Upper lobe of right lung (tissue), 1 donor: ENCODE data around the gene KIF6. TPM values are rescaled to one million over a fixed set of nuclear protein-coding genes. Genes with fewer than 3 reads are reported as not detected.

ENCODE experiments used
- ATAC-seq: fragments of 200-7000 bp; cut with Tn5 transposase; one replicate; pipeline ENCODE4 v1.9.1; 2020; ENCODE audit warnings: mild to moderate bottlenecking, moderate library complexity
- DNase-seq: peaks from one replicate; pipeline ENCODE4 v3.0.0-alpha.2; 2020
- H3K27ac ChIP-seq: fragments of 200-600 bp; one replicate; pipeline ENCODE4 v1.8.0; 2022
- H3K27me3 ChIP-seq: fragments of 200-600 bp; one replicate; pipeline ENCODE4 v1.8.0; 2022; ENCODE audit warnings: mild to moderate bottlenecking
- H3K36me3 ChIP-seq: fragments of 200-600 bp; one replicate; pipeline ENCODE4 v1.8.0; 2022
- H3K4me1 ChIP-seq: fragments of 200-600 bp; one replicate; pipeline ENCODE4 v1.8.0; 2022
- H3K4me3 ChIP-seq: fragments of 200-600 bp; one replicate; pipeline ENCODE4 v1.8.0; 2022; ENCODE audit warnings: mild to moderate bottlenecking
- H3K9me3 ChIP-seq: fragments of 200-600 bp; one replicate; pipeline ENCODE4 v1.8.0; 2022
- intact Hi-C: fragments of 100-400 bp; cut with DNase I; formaldehyde crosslinking; loops from one replicate; pipeline ENCODE4 v1.11.0; 2022
- total RNA-seq: library from RNA; stranded (reverse); fragmentation: NEBNext Ultra II Directional; extraction: Animal tissue kit (Norgen Biotek cat#: 25700); gene quantifications from one replicate; pipeline ENCODE4 v1.2.1, GENCODE V29; 2021
- TF ChIP-seq, protein P1 (sequence below): fragments of 200-600 bp; IDR thresholded peaks from one replicate; pipeline ENCODE4 v1.8.0; 2022; ENCODE audit warnings: antibody characterized with exemption
- donor health status: DM: no; HTN: yes; CAD: no; lungs with severe emphysema.

The KIF6 gene
- total RNA-seq, 1 donor from 2014 or later, result 0.49 TPM

DNA sequence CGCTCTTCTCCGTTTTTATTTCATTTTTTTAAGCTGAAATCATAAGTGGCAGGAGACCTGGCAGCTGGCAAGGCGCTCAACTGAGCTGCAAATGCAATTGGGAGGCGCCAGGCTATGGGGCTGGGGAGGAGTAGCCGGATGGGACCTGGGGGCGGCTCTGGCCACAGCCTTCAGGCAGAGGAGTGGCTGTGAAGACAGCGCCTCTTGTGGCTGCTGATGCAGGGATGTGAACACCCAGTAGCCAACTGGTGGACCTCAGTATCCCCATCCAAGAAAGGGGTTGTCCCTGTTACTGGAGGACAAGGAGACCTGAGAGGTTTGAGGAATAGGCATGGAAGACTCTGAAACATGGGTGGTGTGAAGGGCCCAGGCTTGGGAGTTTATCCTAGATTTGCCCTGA is 423.6 kb downstream of the KIF6 start:
- H3K4me3 ChIP-seq, result no peak overlapping the region
- H3K4me1 ChIP-seq, result peaks cover 10% of the 10 kb centered on the region
- TF ChIP-seq, protein P1, sequence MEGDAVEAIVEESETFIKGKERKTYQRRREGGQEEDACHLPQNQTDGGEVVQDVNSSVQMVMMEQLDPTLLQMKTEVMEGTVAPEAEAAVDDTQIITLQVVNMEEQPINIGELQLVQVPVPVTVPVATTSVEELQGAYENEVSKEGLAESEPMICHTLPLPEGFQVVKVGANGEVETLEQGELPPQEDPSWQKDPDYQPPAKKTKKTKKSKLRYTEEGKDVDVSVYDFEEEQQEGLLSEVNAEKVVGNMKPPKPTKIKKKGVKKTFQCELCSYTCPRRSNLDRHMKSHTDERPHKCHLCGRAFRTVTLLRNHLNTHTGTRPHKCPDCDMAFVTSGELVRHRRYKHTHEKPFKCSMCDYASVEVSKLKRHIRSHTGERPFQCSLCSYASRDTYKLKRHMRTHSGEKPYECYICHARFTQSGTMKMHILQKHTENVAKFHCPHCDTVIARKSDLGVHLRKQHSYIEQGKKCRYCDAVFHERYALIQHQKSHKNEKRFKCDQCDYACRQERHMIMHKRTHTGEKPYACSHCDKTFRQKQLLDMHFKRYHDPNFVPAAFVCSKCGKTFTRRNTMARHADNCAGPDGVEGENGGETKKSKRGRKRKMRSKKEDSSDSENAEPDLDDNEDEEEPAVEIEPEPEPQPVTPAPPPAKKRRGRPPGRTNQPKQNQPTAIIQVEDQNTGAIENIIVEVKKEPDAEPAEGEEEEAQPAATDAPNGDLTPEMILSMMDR, result no peak
- intact Hi-C loops, result loop anchor here (5.0 kb wide), 1 partner anchor 134 kb away; no protein-coding TSS in a partner anchor
- no peaks in the 10 kb centered on the region for H3K27me3 ChIP-seq
- H3K27ac ChIP-seq, result no peak overlapping the region
- H3K36me3 ChIP-seq, result no peaks in the 10 kb centered on the region
- H3K9me3 ChIP-seq, result no peaks in the 10 kb centered on the region
- no peak for ATAC-seq
- DNase-seq, result no peak

DNA sequence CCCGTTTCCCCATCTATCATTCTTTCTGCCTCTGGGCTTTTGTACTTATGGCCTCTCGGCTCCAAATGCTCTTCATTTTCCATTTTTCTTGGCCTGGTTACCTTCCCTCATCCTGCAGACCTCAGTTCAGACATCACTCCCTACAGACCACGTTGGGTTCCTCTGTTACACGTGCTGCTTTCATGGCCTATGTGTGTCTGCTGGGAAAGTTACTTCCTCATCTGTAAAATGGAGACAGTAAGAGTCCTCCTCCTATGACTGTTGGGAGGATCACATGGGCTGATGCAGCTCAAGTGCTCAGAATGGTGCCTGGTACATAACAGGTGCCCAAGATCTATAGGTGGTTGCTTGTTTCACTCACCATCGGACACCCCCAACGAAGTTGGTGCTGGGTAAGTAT is 424.5 kb downstream of the KIF6 start:
- H3K27ac ChIP-seq, result no peak overlapping the region
- DNase-seq, result no peak
- no peak overlapping the region for H3K4me3 ChIP-seq
- intact Hi-C loops, result loop anchor here (5.0 kb wide), 1 partner anchor 133 kb away; no protein-coding TSS in a partner anchor
- H3K36me3 ChIP-seq, result no peaks in the 10 kb centered on the region
- H3K9me3 ChIP-seq, result no peaks in the 10 kb centered on the region
- peaks cover 10% of the 10 kb centered on the region for H3K4me1 ChIP-seq
- TF ChIP-seq, protein P1, result no peak
- H3K27me3 ChIP-seq, result no peaks in the 10 kb centered on the region
- no peak for ATAC-seq

DNA sequence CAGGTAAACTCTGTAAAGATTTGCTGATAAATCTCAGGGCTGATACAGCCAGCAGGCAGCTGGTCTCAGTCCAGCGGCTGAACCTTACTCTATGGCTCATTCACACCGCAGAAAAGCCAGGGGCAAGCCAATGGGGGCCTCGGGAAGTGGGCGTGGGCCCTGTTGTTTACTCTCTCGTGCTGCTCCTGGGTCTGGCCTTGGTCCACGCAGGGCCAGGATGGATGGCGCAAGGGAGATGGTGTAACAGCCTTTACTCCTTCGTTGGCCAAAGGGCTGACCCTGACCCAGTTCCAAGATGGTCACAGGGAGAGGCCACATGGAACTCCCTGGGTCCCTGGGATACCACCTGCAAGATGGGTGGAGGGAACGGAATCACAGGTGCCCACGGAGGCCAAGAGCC is 427.1 kb downstream of the KIF6 start:
- no peak overlapping the region for H3K27ac ChIP-seq
- intact Hi-C loops, result no loop called here
- no peak for DNase-seq
- no peak overlapping the region for H3K4me3 ChIP-seq
- H3K36me3 ChIP-seq, result no peaks in the 10 kb centered on the region
- no peaks in the 10 kb centered on the region for H3K27me3 ChIP-seq
- peaks cover 8% of the 10 kb centered on the region for H3K4me1 ChIP-seq
- H3K9me3 ChIP-seq, result no peaks in the 10 kb centered on the region
- ATAC-seq, result peak; percentile 48
- TF ChIP-seq, protein P1, result no peak

DNA sequence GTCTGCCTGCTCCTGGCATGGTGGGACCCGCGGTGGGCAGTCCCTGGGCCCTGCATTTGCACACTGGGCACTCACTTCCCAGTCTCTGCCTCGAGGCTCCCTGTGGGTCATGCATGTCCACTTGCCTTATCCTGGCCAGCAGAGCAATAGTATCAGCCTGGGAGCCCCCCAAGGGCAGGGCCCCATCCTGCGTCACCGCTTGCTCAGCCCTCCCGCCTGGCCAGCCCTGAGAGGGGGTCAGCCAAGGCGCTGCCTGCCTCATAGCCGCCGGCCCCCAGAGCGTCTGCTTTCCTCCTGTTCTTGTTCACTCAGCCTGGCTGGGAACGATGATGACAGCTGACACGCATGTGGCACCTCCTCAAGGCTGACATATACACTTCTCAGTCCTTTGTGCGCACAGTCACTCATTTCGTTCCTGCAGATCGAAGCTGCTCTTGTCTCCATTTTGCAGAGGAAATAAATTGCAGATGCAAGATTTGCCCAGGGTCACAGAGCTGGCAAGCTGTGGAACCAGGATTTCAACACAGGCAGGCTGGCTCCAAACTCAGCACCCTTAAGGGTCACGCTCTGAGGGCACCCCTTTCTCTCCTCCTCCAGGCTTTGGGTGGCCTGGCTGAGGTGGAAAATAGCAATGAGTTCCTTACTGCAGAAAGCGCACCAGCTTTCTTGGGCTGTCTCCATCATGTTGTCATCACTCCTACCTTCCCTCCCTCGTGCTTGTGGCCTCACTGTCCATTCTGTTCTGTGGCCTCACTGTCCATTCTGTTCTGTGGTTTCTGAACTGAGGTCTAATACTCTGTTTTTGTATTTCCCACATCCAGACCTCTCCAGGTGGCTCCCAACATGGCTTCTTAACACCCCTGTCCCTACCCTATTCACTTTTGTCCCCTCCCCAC is 428.2 kb downstream of the KIF6 start:
- no peaks in the 10 kb centered on the region for H3K9me3 ChIP-seq
- peak; percentile 20 for ATAC-seq
- H3K4me3 ChIP-seq, result no peak overlapping the region
- no peaks in the 10 kb centered on the region for H3K36me3 ChIP-seq
- intact Hi-C loops, result no loop called here
- no peak overlapping the region for H3K27ac ChIP-seq
- TF ChIP-seq, protein P1, result no peak
- H3K27me3 ChIP-seq, result no peaks in the 10 kb centered on the region
- peaks cover 3% of the 10 kb centered on the region for H3K4me1 ChIP-seq
- no peak for DNase-seq

DNA sequence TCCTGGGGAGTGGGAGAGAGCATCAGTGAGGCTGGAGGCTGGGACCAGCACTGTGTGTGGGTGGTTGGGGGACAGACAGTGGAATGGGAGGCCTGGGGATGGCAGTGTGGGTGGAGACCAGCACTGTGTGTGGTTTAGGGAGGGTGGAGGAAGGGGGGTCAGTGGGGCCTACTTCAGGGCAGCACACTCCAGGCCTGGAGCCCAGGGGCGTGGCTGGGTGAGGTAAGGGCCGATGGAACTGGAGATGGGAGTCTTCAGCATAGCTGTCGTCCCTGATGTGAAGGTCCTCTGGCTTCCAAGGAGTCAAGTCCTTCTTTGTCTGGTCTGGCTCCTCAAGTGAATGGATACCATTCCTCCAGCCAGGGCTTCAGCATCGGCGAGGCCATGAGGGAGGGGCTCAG is 429.6 kb downstream of the KIF6 start:
- Histone ChIP-seq H3K27ac (no peak overlapping the region), H3K9me3 (no peaks in the 10 kb centered on the region), H3K27me3 (no peaks in the 10 kb centered on the region), H3K4me3 (no peak overlapping the region), H3K4me1 (peaks cover 3% of the 10 kb centered on the region), H3K36me3 (no peaks in the 10 kb centered on the region)
- ATAC-seq (peak; percentile 57), DNase-seq (no peak)
- TF ChIP-seq, protein P1, result no peak
- intact Hi-C loops, result no loop called here
